NCI-H2227 treated with DMSO at 0.1 percent for 48 hours (cell line): Measurements from ENCODE around the gene CDH4.

Source experiments
- DNase-seq: peaks from one replicate; lab custom pipeline; 2025; lab: John Stamatoyannopoulos, UW

CDH4 gene

DNA sequence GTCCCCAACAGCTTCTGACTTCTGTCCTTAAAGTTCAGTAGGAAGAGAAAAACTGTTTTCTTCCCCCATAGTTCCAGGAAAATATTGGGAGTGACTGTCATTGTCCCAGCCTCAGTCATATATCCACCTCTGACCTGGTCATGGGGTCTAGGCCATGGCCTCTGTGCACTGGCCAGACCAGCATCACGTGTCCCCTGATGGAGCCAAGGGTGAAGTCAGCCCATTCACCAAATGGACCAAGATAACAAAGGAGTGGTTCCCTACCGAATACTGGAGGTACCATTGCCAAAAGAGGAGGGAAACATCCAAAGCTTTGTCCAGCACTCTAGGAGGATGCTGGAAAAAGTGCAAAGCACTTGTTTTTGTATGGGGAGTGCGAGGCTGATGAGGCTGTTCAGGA lies 418.2 kb downstream of the CDH4 start:
- no peak for DNase-seq

DNA sequence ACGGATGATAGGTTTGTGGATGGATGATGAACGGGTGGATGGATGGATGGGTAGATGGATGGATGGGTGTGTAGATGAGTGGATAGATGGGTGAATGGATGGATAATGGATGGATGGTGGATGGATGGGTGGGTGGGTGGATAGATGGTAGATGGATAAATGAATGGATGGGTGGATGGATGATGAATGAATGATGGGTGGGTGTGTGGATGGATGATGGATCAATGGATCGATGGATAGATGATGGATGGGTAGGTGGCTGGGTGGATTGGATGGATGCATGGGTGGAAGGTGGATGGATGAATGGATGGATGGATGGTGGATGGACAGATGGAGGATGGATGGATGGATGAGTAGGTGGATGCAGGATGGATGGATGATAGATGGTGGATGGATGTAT lies 419.5 kb downstream of the CDH4 start:
- DNase-seq, result no peak

DNA sequence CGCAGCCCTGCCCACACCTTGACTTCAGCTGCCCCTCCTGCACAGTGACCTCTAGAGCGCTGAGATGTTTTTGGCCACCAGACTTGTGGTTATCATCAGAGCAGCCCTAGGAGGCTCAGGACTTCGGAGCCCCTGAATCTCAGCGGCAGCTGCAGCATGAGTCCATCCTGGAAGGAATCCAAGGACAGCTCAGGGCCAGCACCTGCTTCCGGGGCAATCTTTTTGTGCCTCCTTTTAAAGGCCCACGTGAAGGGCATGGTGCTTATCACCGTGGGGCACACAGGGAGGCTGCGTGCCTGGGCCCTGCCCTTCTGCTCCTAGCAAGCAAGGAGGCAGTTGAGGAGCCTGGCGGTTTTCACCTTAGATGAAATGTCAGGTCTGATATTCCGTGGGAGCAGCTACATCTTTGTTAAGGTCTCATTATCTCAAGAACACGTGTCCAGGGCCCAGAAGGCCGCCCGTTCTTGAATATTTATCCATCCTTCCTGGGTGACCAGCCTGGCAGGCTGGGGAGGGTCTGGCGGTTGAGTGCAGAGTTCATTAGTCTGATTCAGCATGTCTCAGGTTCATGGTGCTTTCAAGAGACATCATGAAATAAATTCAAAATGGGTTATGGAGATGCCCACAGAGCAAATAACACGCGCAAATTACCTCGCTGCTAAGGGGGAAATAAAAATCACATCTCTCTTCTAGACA lies 421.2 kb downstream of the CDH4 start:
- DNase-seq, result no peak

DNA sequence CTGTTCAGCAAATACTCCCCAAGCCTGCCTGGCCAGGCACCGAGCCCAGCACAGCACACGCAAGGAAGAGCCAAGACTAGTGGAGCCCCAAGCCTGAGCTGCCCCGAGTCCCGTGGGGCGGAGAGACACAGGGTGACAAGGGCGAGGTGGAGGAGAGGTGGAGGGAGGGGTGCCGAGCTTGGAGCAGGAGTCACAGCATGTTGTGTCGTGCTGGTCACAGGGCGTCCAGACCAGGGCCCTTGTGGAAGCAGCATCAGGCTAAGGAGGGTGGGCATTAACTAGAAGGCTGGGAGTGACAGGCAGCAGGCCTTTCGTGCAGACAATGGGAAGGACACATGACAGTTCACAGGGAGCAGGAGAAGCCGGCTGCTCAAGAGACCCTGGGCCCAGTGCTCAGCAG lies 422.1 kb downstream of the CDH4 start:
- no peak for DNase-seq

GRCh38 chr20:61674688-61675087 lies 422.6 kb downstream of the CDH4 start:
- no peak for DNase-seq

DNA sequence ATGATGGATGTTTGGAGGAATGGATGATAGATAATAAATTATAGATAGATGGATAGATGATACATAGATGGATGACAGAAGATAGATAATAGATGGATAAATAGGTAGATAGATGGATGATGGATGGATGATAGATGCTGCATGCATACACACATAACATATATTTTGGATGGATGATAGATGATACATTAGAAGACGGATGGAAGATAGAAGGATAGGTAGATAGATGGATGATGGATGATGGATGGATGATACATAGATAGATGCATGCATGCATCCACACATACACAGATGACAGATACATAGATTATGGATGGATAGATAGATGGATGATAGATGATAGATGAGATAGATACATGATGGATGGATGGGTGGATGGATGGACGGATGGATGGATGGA lies 425.9 kb downstream of the CDH4 start:
- DNase-seq, result no peak

- DNase-seq, result no peak
Measured at GRCh38 chr20:61678437-61678836, 426.4 kb downstream of the CDH4 start.

DNA sequence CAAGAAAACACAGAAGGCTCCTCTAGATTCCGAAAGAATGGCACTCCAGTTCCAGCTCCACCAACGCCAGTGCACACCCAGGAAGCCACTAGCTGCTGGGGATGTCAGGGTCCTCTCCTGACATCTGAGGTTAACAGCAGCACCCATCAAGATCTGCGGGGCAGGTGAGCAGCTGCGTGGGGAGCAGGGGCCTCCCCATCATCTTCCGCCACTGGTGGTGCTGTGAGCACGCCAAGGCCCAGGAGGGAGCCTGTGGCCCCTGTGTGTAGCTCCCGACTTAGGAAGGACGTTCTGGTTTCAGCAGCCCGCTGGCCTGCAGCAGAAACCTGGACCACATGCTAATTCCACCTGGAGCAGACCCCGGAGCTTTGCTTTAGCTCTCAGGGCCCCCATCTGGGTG lies 427.4 kb downstream of the CDH4 start:
- DNase-seq, result no peak

DNA sequence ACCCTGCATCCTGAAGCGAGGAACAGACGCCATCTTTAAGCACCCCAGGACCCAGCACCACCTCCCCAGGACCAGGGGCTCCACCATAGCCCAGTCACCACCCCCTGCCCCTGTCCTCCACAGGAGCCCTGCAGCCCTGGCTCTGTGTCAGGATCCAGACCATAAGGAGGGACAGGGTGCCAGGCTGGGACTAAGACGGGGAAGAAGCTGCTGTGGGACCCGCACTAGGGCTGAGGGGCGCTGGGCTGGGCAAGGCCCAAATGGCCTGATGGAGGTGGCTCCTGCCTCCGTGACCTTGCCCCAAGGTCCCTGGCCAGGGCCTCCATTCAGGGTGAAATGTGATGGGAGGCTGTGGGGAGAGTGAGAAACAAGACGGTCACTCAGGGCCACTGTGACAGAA lies 428.0 kb downstream of the CDH4 start:
- DNase-seq, result no peak

DNA sequence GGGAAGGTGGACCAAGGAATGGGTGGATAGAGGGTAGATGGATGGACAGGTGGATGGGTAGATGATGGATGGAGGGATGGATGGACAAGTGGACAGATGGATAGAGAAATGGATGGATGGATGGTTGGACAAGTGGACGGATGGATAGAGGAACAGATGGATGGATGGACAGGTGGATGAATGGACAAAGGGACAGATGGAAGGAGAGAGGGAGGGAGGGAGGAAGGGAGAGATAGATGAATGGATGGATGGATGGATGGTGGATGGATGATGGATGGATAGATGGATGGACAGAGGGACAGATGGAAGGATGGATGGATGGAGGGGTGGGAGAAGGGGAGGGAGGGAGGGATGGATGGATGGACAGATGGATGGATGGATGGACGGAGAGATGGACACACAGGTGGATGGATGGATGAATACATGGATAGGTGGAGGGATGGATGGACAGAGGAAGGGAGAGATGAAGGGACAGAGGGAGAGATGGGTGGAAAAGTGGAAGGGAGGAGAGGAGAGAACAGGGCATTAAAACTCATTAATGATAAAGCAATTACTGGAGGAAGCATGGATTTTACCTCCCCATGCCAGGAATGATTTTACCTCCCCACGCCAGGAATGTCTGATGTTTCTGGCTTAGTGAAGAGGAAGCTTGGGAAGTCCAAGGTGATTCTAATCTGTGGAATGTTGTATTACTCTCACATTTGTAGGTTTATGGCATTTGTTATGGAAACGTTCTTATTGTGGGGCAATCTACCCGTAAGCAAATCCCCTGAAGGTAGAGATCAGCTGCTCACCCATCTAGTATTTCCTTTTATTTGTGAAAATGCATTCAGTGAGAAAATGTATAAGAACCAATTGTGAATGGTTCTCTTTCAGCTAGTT lies 430.3 kb downstream of the CDH4 start:
- no peak for DNase-seq

- no peak for DNase-seq
Measured at GRCh38 chr20:61682996-61683681, 431.1 kb downstream of the CDH4 start.

DNA sequence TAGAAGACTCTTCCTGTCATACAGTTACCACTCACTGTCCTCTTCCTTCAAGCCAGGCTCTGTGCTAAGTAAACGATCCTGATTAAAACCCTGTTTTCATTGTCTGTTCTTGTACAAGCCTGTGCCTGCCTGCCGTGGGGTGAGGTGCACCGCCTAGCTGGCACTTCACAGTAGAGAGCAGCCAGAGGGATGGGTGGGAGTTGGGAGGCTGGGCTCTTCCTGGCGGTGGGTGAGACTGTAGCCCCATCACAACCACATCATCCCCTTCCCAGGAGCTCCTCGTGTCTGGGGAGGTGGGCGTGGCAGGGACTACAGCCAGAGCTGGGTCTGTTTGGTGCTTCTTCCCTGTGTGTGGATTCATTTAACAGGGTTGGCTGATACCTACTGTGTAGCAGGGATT lies 431.7 kb downstream of the CDH4 start:
- DNase-seq, result no peak

- DNase-seq, result no peak
Measured at GRCh38 chr20:61684136-61684535, 432.1 kb downstream of the CDH4 start.

DNA sequence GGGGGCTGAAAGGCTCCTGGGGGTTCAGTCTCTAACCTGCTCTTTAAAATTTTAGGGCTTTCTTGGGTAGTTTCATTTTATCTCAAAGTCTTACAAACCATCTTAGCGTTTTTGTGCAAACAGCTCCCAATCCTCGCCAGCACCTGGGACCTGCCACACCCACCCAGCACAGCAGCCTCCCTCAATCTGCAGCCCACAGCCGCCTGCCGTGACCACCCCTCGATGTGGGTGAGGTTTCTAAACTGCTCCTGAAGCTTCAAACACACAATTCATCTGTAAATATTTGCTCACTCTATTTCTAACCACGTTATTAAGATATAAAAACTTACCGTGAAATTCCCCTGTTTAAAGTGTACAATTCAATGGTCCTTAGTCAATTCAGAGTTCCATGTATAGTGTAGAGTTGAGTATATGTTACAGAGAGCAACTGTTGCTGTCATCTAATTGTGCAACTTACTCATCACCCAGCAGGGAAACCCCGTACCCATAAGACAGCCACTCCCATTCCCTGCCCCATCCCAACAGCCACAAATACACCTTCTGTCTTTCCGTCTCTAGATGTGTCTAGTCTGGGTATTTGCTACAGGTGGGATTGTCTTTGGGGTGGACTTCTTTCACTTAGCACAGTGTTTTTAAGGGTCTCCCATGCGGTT lies 432.6 kb downstream of the CDH4 start:
- no peak for DNase-seq

DNA sequence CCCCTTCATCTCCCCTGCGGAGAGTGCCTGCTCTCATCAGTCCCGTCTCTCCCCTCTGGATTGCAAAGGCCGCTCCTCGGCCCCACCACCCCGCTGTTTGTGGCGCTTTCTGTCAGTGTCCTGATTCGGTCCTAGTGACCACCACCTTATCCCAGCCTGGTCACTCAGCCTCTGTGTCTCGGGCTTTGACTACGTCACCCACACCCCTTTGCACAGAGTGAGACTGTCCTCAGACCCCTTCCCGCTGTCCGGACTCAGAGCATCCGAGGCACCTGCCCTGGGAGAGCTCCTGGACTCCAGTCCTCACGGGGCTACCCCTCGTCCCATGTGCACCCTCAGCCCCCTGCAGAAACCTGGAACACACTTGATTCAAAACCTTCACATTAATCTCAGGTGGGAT lies 433.4 kb downstream of the CDH4 start:
- no peak for DNase-seq

DNA sequence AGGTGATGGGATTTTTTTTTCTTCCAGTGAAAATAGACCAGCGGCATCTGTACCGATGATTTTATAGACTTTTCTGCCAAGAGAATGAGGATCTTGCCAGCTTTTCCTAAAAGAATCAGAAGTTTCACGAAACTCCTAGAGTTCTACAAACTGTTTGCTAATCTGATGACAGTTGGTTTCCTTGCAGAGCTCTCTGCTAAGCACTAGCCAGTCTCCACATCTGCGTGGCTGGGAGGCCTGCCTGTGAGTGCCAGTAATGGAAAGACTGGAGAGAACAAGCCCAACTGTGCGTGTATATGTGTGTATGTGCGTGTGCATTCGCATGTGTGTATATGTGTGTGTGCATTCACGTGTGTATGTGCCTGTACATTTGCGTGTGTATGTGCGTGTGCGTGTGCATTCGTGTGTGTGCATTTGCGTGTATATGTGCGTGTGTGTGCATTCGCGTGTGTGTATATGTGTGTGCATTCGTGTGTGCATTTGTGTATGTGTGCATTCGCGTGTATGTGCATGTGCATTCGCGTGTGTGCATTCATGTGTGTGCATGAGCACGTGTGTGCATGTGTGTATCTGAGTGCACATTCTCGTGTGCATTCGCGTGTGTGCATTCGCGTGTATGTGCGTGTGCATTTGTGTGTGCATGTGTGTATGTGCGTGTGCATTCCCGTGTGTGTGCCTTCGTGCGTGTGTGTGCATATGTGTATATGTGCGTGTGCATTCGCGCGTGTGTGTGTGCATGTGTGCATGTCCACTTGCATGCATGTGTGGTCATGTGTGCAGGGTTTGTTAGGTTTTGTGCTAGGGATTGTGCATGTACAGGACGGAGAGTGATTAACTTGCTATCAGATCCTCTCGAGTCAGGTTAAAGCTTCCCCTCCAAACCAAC lies 434.2 kb downstream of the CDH4 start:
- DNase-seq, result no peak

- no peak for DNase-seq
Measured at GRCh38 chr20:61688411-61688810, 436.4 kb downstream of the CDH4 start.

DNA sequence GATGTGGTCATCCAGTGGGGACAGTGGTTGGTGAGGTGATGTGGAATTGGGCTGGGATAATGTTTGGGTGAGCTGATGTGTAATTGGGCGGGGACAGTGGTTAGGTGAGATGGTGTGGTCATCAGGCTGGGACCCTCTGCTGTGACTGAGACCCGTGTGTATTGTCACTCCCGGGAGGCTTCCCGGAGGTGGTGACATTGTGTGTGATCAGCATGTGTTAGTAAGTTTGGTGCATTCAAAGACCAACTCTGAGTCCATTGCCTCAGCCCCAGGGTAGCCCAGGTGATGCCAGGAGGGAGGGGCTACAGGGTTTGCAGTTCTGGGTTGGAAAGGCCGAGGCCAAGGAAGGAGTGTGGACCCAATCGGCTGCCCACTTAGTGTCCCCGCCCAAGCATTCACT lies 438.1 kb downstream of the CDH4 start:
- no peak for DNase-seq

DNA sequence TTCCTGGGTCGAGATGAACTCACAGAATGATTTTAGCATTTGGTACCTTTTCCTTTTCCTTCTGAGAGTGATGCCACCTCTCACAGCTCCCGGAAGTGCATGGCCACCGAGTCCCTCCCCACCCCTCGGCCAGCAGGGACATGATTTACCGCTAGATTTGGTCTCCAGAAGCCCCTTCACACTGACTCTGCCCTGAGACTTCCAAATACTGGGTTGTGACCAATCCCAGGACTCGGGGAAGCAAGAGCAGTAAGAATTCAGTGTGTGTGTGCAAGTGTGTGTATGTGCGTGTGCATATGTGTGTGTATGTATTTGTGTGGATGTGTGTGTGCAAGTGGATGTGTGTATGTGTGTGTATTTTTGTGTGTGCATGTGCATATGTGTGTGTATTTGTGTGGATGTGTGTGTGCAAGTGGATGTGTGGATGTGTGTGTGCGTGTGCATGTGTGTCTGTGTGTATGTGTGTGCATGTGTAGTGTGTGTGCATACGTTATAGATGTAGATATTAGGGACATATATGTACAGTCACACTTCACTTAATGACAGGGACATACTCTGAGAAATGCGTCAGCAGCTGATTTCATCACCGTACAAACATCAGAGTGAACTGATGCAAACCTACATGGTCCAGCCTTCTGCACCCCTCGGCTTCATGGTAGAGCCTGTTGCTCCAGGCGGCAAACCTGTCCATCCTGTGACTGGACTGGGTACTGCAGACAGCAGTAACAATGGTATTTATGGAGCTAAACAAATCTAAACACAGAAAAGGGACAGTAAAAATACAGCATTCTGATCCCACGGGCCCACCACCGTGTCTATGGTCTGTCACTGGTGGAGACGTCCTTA lies 439.2 kb downstream of the CDH4 start:
- DNase-seq, result no peak

- no peak for DNase-seq
Measured at GRCh38 chr20:61691978-61692377, 439.9 kb downstream of the CDH4 start.

DNA sequence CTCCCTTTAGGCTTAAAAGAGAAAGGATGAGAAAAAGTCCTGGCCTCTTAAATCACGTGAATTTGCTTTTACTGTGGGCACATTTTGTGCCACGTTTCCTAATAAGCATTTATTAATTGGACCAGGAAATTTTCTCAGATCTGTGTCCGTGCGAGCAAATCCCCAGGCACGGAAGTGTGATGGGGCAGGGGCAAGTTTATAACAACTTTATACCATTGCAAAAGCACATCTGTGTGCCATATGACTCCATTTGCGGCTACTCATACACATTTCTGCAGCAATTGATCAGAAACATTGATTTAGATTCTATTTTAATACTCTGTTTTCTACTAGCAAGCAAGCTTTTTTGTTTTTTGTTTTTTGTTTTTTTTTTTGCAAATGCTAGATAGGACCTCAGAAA lies 440.4 kb downstream of the CDH4 start:
- DNase-seq, result no peak
